DMS53 treated with DMSO at 0.1 percent for 48 hours (cell line): ENCODE results near the gene CABS1.

Experiments
- DNase-seq: peaks from one replicate; lab custom pipeline; 2025; ENCODE audit not compliant: unreplicated experiment; lab: John Stamatoyannopoulos, UW

The CABS1 gene

DNA sequence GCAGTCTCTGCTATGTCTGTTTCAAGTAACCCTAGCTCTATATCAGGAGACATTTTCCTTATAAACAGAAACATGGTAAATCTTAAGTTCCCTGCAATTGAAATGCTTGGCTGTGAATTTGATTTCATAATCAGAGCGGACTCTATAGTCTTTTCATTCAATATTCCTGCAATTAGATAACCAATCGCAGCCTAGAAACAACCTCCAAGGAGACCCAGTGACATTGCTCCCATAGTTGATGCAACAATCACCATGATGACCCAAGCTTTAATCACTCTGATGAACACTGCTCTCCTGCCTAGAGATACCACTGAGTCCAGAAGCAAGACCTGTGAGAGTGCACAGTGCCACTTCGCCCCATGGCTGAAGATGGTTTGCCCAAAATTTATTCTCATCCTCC, at the start of gene CABS1:
Gene CABS1, plus strand, starts transcription at position 301 of the 400 bp plus-strand sequence. Its CDS starts 59 bp downstream, at position 360.
- DNase-seq = no peak

DNA sequence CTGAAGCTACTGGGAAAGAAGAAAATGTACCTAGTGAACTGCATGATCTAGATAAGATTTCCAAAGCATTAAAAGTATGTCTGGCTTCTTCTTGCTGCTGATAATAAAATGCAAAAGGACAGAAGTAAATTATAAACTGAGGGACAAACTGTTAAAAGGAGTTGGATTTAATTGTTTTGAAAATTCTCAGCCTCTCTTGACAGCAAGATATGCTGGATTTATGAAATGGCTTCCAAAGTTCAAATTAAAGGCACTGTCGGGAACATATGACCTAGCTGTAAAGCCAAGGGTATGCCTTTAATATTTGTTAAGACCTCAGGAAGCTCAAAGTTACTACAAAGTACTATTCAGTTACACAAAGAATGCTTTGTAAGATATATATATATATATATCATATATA, 46.1 kb upstream of the CABS1 start:
- no peak for DNase-seq

DNA sequence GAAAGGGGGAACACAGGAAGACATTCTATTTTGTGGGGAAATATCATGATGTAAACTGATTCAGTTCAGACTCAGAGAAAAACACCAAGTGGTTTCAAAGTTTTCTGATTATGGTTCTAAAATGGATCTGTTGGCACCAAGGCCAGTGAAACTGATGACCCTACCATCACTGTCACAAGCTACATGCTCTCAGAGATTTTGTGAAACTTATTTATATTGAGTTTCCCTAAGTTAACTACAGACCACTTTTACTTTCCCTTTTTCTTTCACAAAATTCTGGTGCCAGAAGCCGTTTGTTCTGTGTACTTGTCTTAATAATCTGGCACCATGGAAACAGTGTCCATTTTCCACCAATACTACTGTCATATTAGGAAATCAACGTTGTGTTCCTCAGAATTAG, 43.4 kb upstream of the CABS1 start:
- DNase-seq = no peak

DNA sequence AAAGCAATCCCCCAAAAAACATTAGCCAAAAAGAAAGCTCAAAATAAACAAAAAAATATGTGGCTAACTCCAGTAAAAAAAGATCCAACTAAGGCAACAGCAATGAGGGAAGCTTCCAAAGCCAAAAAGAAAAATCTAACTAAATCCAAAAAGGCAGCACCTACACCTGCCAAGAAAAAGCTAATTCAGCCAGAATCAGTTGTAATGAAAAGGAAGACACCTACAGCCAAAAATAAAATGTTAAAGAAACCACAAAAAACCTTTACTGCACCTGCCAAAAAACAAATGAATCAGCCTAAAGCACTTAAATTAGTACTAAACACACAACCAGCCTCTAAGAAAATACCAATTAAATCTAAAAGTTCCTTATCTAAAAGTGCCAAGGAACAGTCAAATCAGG, 37.2 kb upstream of the CABS1 start:
- no peak for DNase-seq

DNA sequence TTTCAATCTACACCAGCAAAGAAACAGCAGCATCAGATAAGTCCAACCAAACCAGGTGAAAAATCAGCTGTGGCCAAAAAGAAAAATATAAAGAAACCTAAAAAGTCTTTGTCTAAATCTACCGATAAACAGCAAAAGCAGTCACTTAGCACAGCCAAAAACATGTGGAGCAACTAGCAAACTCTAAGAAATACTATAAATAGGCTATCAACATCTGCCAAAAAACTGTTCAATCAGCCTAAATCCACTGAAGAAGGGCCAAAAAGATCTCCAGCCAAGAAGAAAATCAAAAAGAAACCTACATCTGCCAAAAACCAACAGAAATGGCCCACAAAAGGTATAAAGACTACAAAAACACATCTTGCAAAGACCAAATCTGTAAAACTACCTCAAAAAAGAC, 36.7 kb upstream of the CABS1 start:
- no peak for DNase-seq

DNA sequence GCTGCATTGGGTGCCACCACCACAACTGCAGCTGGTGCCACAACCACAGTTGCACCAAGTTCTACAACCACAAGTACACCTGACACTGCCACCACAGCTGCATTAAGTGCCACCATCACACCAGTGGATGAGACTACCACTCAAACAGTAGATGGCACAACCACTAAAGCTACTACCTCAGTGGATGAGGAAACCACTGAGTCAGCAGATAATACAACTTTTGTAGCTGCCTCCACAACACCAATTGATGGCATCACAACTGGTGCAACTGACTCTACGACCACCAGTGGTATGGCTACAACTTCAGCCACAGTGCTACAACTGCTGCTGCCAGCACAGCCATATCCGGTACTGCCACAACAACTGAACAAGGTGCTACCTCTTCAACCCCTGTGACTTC, 35.1 kb upstream of the CABS1 start:
- no peak for DNase-seq

DNA sequence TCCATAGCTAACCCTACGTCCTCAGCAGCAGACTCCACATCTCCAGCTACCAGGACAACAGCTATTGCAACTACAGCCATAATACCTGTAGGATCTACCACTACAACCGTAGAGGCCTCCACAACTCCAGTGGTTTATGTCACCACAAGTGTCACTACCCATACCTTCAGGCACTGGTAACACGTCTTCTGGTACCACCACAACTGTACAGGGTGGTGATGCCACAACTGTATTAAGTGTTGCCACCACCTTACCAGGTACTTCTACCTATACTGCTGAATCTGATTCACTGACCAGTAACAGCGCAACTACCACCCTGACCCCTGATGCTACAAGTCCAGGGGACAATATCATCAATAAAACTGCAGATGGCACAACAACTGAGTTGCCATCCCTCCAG, 34.6 kb upstream of the CABS1 start:
- no peak for DNase-seq

DNA sequence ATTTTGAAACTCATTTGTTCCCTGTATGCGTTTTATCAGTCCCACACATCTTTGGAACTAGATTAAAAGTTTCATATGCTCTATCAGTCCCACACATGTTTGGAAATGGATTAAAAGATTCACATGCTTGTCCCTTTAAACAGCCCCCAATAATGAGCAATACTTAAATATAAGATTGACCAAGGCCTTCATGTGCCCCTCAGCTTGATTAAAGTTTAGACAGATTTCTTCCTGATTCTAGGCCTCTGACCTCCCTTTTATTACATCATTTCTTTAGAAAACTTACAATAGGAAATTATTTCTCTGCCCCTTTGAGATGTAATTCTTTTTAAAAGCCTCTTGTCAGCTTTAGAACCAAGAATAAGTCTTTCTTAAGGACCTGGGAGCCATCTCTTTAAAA, 31.7 kb upstream of the CABS1 start:
- DNase-seq = no peak

DNA sequence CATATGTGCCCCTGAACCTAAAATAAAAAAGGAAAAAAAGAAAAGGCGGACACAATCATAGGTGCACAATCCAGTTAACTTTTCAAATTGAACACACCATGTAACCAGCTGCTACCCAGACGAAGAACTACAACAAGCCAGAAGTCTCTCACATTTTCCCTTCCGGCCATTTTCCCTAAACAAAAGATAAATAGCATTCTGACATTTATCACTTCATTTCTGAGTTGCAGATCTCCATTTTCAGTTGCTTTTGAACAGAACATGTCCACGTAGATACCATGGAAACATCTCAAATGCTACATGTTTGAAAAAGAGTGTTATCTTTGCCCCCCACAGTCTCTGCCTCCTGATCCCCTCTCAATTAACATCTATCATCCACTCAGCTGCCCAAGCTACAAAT, 29.2 kb upstream of the CABS1 start:
- no peak for DNase-seq

DNA sequence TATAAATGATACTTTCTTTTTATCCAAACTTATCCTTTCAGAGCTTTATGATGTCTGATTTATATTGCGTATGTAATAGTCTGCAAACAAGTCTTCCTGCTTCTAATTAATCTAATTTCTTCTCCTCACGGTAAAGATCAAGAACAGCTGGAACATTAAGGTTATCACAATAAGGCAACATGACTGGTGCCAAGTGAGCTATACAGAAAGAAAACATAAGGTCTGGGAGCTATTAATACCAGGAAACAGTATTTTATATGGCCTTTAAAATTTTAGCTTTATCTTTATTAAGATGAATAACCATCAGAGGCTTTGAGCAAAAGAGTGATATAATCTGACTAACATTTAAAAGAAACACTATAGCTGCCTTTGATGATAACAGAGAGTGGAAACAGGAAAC, 28.7 kb upstream of the CABS1 start:
- no peak for DNase-seq

DNA sequence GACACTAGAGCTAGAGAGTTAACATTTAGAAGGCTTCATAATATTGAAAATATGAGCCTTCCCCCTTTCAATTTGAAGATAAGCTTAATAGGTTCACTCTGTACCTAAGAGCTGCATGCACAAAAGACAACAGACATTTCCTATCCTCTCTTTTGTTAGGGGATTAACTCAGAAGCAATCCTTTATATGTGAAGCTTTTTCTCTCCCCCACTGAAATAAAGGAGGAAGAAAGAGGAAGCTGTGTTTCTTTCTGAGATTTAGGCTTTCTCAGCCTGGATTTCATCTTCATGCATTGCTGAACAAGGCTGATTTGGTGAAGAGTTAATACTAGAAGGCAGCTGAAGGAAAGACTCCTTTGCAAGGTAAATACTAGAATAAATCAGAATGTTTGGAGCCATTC, 21.0 kb upstream of the CABS1 start:
- no peak for DNase-seq

DNA sequence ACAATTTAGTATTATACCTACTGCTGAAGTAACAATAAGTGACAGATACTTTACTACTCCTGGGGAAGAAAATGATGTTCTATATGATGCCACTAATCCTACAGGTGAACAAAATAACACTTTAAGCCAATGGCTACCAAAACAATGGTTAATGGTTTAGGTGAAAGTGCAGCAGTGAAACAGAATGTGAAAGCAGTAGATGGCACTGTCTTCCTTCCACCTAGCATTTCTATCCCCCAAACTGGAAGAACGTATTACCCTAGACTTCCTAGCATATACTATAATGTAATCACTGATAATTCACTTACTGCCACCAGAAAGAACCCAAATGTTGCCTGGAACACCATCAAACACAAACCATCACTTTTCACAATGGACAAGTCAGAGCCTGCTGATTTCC, 18.9 kb upstream of the CABS1 start:
- DNase-seq = no peak

DNA sequence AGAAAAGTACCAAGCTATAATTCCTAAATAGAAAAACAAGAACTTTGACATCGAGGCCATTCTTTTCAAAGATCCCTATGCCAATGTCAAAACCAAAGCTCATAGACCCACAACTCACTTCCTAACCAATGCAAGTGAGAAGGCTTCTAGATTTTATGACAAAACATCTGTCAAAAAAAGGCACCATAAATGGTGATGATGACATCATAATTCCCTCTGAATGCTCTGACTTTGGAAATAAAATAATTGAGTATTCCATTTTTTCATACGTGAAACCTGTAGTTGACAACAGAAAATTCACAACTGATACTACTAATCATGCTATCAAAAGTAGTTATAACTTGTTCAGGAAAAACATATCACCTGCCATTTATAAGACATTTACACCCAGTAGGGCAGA, 8.7 kb upstream of the CABS1 start:
- DNase-seq = no peak

DNA sequence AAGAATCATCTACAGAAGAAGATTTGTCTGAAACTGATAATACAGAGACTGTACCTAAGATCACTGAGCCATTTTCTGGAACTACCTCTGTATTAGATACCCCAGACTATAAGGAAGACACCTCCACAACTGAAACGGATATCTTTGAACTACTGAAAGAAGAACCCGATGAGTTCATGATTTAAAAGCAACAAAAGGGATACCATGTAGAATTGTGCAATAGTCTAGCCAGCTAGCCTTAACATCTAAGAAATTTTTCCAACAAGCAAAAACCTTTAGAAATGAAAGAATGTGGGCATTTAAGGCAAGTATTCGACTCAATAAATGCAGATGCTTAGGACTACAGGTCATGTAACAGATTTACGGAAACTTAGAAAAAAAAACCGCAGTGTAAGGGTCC, 1.3 kb downstream of the CABS1 start:
- DNase-seq = no peak

DNA sequence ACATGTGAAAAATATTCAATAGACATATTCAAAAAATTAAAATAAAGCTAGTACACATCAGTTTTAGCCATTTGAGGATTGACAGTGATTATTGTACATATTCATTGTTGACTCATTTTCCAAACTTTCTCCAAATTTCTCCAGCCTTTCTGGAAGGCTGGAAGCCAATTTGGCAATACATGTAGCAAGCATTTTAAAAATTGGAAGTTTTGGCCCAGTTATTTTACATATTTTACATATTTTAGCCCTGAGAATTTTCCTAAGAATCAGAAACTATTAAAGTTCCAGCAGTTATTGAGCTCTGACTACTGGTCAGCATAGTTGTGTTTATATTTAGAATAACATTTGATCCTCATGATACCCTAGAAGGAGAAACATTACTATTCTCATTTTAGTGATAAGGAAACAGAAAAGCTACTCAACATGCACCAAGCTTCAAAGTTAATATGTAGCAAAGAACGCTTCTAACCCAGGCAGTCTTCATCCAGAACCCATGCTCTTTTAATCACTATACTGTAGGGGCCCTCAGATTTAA, 3.2 kb downstream of the CABS1 start:
- no peak for DNase-seq

DNA sequence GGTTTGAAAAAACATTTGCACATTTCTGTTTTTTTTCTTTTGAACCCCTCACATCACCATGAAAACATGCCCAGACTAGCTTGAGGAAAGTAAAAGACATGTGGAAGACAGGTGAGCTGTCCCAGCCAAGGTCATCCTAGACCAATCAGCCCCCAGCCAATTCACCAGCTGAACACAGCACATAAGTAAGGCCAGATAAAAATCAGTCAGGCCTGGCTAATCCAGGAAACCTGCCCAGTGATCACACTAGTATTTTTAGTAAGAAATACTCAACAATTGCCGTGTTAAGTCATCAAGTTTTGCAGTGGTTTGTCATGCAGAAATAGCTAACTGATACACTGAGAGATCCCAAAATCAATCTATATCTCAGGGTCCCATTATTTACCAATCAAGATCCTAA, 21.4 kb downstream of the CABS1 start:
- no peak for DNase-seq

DNA sequence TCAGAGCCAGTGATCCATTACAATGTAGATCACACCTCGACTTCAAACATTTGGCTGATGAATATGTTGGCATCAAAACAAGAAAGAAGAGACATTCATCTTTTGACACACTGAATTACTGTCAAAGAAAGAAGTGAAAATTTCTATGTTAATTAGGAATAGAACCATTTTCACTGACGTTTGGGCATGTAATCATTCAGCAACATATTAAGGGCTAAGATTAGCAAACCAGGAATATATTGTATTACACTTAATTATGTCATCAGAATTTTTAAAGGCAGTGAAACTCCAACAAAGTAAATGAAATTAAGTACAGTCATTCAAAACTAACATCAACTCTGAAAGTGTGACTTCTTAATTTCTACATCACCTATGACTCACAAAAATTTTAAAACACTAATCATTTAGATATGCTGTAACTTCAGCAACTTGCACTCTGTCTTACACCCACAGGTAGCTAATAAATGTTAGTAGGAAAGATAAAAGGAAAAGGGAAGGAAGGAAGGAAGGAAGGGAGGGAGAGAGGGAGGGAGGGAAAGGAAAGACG, 24.4 kb downstream of the CABS1 start:
- no peak for DNase-seq

DNA sequence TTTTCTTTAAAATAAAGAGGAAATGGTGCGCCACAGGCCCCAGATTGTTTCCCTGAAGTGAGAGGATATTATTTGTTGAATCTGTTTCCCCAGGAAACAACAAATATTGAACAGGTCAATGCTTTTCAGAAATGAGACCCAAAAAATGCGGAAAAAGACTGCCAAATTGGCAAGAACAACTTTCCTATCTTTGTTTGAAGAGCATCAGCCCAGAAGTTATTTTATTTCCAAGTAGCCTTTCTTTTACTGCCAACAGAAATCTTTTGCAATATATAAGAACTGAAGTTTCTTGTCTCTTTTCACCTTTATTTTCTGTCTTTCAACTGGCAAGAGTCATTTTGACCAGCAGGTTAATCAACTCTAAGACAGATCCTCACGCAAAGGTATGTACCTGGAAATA, 25.7 kb downstream of the CABS1 start, which contains the start of gene SMR3A:
Gene SMR3A, plus strand, starts transcription at position 301 of the 400 bp plus-strand sequence. CDS start 1,356 bp downstream, outside the sequence.
- DNase-seq = no peak

DNA sequence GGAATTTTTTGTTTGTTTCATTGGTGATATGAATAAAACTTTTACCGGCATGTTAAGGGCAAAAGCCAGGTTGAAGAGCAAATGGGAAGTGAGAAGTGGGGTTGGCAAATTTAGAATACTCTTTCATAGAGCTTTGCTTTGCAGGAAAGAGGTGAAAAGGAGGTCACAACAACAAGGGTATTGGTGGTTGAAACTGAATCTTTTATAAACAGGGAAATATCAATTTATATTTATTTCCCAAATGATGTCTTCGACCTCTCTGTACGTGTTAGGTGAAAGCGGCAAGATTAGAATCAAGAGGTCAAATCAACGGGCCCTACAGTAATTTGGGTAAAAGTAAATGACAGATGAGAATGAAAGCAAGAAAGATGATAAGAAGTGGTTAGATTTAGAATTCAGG, 29.2 kb downstream of the CABS1 start:
- DNase-seq = no peak

DNA sequence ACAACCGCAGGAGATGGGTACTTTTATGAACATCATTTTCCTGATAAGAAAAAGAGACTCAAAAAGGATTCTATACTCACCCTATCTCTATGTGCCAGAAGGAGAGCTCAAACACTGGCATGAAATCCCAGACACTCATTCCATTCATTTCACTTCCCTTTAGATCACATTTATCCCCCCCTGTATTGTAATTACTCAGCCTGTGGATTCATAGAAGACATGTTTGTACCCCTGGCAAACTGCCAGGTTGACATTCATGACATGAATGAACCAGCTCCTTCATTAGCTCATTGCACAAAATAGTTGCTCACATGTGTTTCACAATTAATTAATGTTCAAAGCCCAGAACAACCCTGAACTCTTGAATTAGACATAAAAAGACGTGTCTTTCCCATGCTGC, 30.7 kb downstream of the CABS1 start:
- no peak for DNase-seq

DNA sequence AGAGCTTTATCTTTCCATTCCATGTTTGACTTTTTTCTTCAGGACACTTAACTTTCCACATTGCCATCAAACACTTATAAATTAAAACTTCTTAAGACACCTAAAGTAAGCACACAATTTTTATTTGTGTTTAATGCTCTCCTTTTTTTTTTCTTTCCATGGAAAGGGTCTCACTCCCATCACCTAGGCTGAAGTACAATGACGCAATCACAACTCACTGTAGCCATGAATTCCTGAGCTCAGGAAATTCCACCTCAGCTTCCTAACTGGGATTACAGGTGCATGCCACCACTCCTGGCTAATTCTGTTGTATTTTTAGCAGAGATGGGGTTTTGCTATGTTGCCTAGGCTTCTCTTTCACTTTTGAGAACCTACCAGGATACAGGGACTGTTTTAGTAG, 33.0 kb downstream of the CABS1 start:
- DNase-seq = no peak

DNA sequence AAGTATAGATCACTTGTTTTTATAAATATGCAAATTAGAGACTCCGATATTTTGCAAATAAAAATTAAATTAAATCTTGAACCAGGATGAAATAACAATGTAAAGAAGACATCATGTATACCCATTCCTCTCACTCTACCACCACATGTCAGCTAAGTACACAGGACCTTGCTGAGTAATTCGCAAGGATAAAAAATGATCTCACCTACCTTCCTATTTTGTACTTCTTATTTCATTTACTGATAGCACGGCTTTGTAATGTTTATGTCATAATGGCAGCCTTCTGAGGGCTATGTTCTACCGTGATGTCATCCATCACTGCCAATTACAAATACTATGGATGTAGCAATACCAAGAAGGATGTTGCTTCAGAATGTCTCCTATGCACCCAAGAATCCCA, 37.2 kb downstream of the CABS1 start:
- no peak for DNase-seq

DNA sequence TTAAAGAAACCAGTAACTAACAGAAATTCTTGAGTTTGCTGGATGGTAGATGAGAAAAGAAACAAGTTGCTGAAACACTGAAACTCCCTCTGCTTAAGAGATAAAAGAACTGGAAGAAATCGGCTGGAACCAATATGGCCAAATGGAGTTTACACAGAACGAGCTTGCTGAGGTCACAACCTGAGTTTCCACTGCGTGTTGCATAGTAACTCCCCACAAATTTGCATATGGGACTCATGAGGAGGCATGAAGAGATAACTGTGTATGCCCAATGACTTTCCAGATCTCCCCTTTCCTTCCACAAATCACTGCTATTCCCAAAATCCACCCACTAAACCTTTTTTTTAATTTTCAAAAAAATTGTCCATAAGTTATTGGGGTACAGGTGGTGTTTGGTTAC, 38.0 kb downstream of the CABS1 start:
- DNase-seq = no peak
